ENCODE measurements around the gene AKNAD1.

GRCh38 chr1:108785264-108785663 lies 71.6 kb downstream of the AKNAD1 start:
- TF ChIP-seq POLR2A (IDR thresholded peaks at IDR 0.05; ENCODE audit: low read depth, low read length): no peak
- no peak for TF ChIP-seq SPI1 (IDR thresholded peaks at IDR 0.05; ENCODE audit: low read depth, low read length)
